Measurements from ENCODE around the gene MED25. TPM values are rescaled to one million over a fixed set of nuclear protein-coding genes. Genes with fewer than 3 reads are reported as not detected.

Gene MED25
- total RNA-seq, 1 donor from 2014 or later = 88.8 TPM

DNA sequence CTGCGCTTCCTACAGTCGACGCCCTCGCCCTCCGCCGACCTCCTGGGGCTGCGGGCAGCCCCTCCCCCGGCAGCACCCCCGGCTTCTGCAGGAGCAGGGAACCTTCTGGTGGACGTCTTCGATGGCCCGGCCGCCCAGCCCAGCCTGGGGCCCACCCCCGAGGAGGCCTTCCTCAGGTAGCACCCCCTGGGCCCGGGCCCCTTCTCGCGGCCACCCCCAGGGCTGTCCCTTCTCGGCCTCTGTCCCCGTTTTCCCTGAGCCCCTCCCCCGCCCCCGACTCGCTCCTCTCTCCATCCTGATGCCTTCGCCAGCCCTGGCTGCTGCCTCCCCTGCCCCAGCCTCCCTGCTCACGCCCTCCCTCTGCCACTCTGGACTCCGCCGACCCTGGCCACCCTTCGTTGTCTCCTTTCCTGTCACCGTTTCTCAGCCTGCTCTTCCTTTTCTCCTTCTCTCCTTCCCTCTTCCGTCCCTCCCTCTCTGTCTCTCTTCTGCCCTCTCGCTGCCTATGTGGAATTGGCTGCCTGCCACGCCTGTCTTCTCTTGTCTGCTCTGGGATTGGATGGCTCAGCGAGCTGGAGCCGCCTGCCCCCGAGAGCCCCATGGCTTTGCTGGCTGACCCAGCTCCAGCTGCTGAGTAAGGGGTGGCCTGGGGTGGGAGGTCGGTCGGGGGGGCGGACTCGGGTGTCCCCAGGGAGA is 16.0 kb upstream of the MED25 start:
- ChIA-PET CTCF (no interaction called here), POLR2A (interaction anchor here (0.5 kb wide), 1 partner anchor 8 kb away, joined by 4 read pairs; no protein-coding TSS in a partner anchor)
- Mint-ChIP-seq H3K36me3 (ENCODE audit: low read depth) (peaks cover 71% of the 10 kb centered on the region), H3K9me3 (no peaks in the 10 kb centered on the region), H3K4me1 (peaks cover 8% of the 10 kb centered on the region), H3K27me3 (no peaks in the 10 kb centered on the region), H3K4me3 (no peak overlapping the region), H3K27ac (no peak overlapping the region)
- intact Hi-C loops (cut with micrococcal nuclease) = no loop called here
- ATAC-seq (ENCODE audit: low read depth) (no peak), DNase-seq (no peak)
- TF ChIP-seq, protein P1, sequence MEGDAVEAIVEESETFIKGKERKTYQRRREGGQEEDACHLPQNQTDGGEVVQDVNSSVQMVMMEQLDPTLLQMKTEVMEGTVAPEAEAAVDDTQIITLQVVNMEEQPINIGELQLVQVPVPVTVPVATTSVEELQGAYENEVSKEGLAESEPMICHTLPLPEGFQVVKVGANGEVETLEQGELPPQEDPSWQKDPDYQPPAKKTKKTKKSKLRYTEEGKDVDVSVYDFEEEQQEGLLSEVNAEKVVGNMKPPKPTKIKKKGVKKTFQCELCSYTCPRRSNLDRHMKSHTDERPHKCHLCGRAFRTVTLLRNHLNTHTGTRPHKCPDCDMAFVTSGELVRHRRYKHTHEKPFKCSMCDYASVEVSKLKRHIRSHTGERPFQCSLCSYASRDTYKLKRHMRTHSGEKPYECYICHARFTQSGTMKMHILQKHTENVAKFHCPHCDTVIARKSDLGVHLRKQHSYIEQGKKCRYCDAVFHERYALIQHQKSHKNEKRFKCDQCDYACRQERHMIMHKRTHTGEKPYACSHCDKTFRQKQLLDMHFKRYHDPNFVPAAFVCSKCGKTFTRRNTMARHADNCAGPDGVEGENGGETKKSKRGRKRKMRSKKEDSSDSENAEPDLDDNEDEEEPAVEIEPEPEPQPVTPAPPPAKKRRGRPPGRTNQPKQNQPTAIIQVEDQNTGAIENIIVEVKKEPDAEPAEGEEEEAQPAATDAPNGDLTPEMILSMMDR (IDR thresholded peaks at IDR 0.05) = no peak

- H3K4me3 Mint-ChIP-seq = no peak overlapping the region
- H3K4me1 Mint-ChIP-seq = peaks cover 16% of the 10 kb centered on the region
- DNase-seq (no peak), ATAC-seq (ENCODE audit: low read depth) (no peak)
- intact Hi-C loops (cut with micrococcal nuclease) = no loop called here
- no peaks in the 10 kb centered on the region for H3K27me3 Mint-ChIP-seq
- H3K9me3 Mint-ChIP-seq = no peaks in the 10 kb centered on the region
- H3K36me3 Mint-ChIP-seq (ENCODE audit: low read depth) = peaks cover 64% of the 10 kb centered on the region
- CTCF ChIA-PET = no interaction called here
- H3K27ac Mint-ChIP-seq = no peak overlapping the region
- TF ChIP-seq, protein P1 (IDR thresholded peaks at IDR 0.05) = no peak
- POLR2A ChIA-PET = no interaction called here
These were observed 15.1 kb upstream of the MED25 start for GRCh38 chr19:49802836-49803528.

GRCh38 chr19:49803529-49803856 is 14.6 kb upstream of the MED25 start:
- TF ChIP-seq, protein P1 (IDR thresholded peaks at IDR 0.05) = no peak
- intact Hi-C loops (cut with micrococcal nuclease) = no loop called here
- ChIA-PET POLR2A (no interaction called here), CTCF (no interaction called here)
- no peak overlapping the region for H3K4me3 Mint-ChIP-seq
- no peak overlapping the region for H3K27ac Mint-ChIP-seq
- H3K27me3 Mint-ChIP-seq = no peaks in the 10 kb centered on the region
- no peaks in the 10 kb centered on the region for H3K9me3 Mint-ChIP-seq
- H3K4me1 Mint-ChIP-seq = peaks cover 20% of the 10 kb centered on the region
- ATAC-seq (ENCODE audit: low read depth) (no peak), DNase-seq (no peak)
- peaks cover 59% of the 10 kb centered on the region for H3K36me3 Mint-ChIP-seq (ENCODE audit: low read depth)

- Mint-ChIP-seq H3K27me3 (no peaks in the 10 kb centered on the region), H3K9me3 (no peaks in the 10 kb centered on the region), H3K4me3 (no peak overlapping the region), H3K36me3 (ENCODE audit: low read depth) (peaks cover 36% of the 10 kb centered on the region), H3K4me1 (peaks cover 33% of the 10 kb centered on the region), H3K27ac (peak overlapping the region; percentile 47)
- ChIA-PET CTCF (no interaction called here), POLR2A (no interaction called here)
- intact Hi-C loops (cut with micrococcal nuclease) = no loop called here
- ATAC-seq (ENCODE audit: low read depth) = no peak
- TF ChIP-seq, protein P1 (IDR thresholded peaks at IDR 0.05) = no peak
- DNase-seq = no peak
These were observed 12.1 kb upstream of the MED25 start for GRCh38 chr19:49805822-49806619.

DNA sequence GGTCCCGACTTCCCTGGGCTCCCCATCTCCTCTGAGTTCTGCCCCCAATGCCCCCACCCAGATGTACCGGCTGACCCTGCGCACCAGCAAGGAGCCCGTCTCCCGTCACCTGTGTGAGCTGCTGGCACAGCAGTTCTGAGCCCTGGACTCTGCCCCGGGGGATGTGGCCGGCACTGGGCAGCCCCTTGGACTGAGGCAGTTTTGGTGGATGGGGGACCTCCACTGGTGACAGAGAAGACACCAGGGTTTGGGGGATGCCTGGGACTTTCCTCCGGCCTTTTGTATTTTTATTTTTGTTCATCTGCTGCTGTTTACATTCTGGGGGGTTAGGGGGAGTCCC is 11.5 kb upstream of the MED25 start:
- DNase-seq (no peak), ATAC-seq (ENCODE audit: low read depth) (no peak)
- Mint-ChIP-seq H3K9me3 (no peaks in the 10 kb centered on the region), H3K27ac (peak overlapping the region; percentile 47), H3K4me3 (no peak overlapping the region), H3K4me1 (peaks cover 33% of the 10 kb centered on the region), H3K27me3 (no peaks in the 10 kb centered on the region), H3K36me3 (ENCODE audit: low read depth) (peaks cover 33% of the 10 kb centered on the region)
- TF ChIP-seq, protein P1 (IDR thresholded peaks at IDR 0.05) = no peak
- ChIA-PET POLR2A (interaction anchor here (1.2 to 1.4 kb wide), 2 partner anchors 40 to 70 kb away, joined by 3 to 4 read pairs; partner anchors contain the start of genes AKT1S1 and AP2A1), CTCF (no interaction called here)
- intact Hi-C loops (cut with micrococcal nuclease) = no loop called here

Data from activated B cell treated with CpG ODN at 0.5 μM for 24 hours (primary cell).